Peyer's patch (tissue), 4 donors: ENCODE measurements around the gene ITGA11.

Source experiments
- CTCF ChIP-seq, 6 experiments: fragments of 450-650 bp in 4 of 6; fragments of 200-600 bp in 2 of 6; sonication (generic) in 1 of 6; IDR thresholded peaks; one replicate each; pipeline ENCODE4 v1.5.1; 2017 to 2019; ENCODE audit warnings: antibody characterized with exemption in 6 of 6, mild to moderate bottlenecking in 3 of 6, moderate library complexity in 1 of 6
- POLR2A ChIP-seq, 2 donors: fragments of 450-650 bp; IDR thresholded peaks; one replicate each; pipeline ENCODE4 v1.5.1; 2017; ENCODE audit warnings: antibody characterized with exemption in 2 of 2, mild to moderate bottlenecking in 2 of 2, moderate library complexity in 2 of 2

- no peak for TF ChIP-seq CTCF (IDR thresholded peaks at IDR 0.05)
- no peak for TF ChIP-seq POLR2A (IDR thresholded peaks at IDR 0.05)
Measured at GRCh38 chr15:68275165-68275746, 156.7 kb downstream of the ITGA11 start.
